HCT116 (cell line): Measurements from ENCODE around the gene NECTIN3. TPM values are rescaled to one million over a fixed set of nuclear protein-coding genes. Genes with fewer than 3 reads are reported as not detected.

Source experiments
- ATAC-seq: fragments of 200-7000 bp; cut with Tn5 transposase; 2 replicates; pipeline ENCODE4 v1.9.1; 2020; ENCODE audit warnings: mild to moderate bottlenecking, moderate library complexity
- BruUV-seq: library from RNA; stranded (reverse); fragments of 400-500 nt; replicated peaks from 2 replicates; lab custom pipeline; 2021; lab: Mats Ljungman, UMichigan
- CTCF ChIA-PET: fragments of 300-600 bp; sonication (Branson Sonifier 250); formaldehyde crosslinking; loops from one replicate; lab custom pipeline; 2021; ENCODE audit warnings: antibody characterized with exemption; lab: Charles Lee
- POLR2A ChIA-PET: fragments of 300-600, 350-600 bp; sonication (Branson Sonifier 250); formaldehyde crosslinking; loops from one replicate; lab custom pipeline; 2021; ENCODE audit warnings: antibody characterized with exemption; lab: Charles Lee
- RAD21 ChIA-PET, 2 experiments: fragments of 300-600 bp; sonication (Branson Sonifier 250); formaldehyde crosslinking; loops; one replicate each; lab custom pipeline; 2023; ENCODE audit warnings: low total read pairs in 2 of 2; ENCODE audit not compliant: uncharacterized antibody in 2 of 2, unreplicated experiment in 2 of 2, low non-redundant PET in 1 of 2; lab: Charles Lee
- DNase-seq: peaks from one replicate; pipeline ENCODE4 v3.0.0-alpha.2; 2010; ENCODE audit warnings: low read depth, low spot score
- H2AFZ ChIP-seq: fragments of 200-600 bp; shearing (Covaris generic), sonication (generic); 2 replicates; pipeline ENCODE4 v1.6.1; 2017; ENCODE audit warnings: low read depth, mixed run types, mixed read lengths, antibody characterized with exemption, low read length; ENCODE audit not compliant: poor library complexity, severe bottlenecking
- H3K27ac ChIP-seq: 2 replicates; pipeline ENCODE4 v1.5.1; 2012; ENCODE audit warnings: low read depth, low read length
- H3K27me3 ChIP-seq: fragments of 200-600 bp; sonication (generic); 2 replicates; pipeline ENCODE4 v1.6.1; 2016; ENCODE audit warnings: mixed run types, low read length, mixed read lengths; ENCODE audit not compliant: insufficient read depth
- H3K36me3 ChIP-seq, 2 experiments: fragments of 200-500 bp in 1 of 2; fragments of 200-600 bp in 1 of 2; sonication (Bioruptor generic) in 1 of 2; sonication (generic) in 1 of 2; 2 replicates each; pipeline versions ENCODE4 v1.5.1 to v1.6.1; 2014 to 2016; ENCODE audit warnings: low read length in 2 of 2, inconsistent platforms in 1 of 2, mixed read lengths in 1 of 2, mixed run types in 1 of 2; ENCODE audit not compliant: insufficient read depth in 2 of 2, control insufficient read depth in 1 of 2
- H3K4me1 ChIP-seq, 2 experiments: fragments of 200-600 bp in 1 of 2; sonication (generic) in 1 of 2; 2 replicates each; pipeline versions ENCODE4 v1.5.1 to v1.6.1; 2012 to 2017; ENCODE audit warnings: low read length in 2 of 2, inconsistent platforms in 1 of 2, mild to moderate bottlenecking in 1 of 2, mixed read lengths in 1 of 2, mixed run types in 1 of 2, moderate library complexity in 1 of 2; ENCODE audit not compliant: insufficient read depth in 2 of 2, control insufficient read depth in 1 of 2
- H3K4me2 ChIP-seq: fragments of 200-600 bp; sonication (generic); 2 replicates; pipeline ENCODE4 v1.6.1; 2017; ENCODE audit warnings: mixed run types, low read length, mixed read lengths
- H3K4me3 ChIP-seq, 2 experiments: fragments of 200-600 bp in 1 of 2; sonication (generic) in 1 of 2; replicated peaks in 1 of 2; 2 replicates each; pipeline ENCODE4 v1.5.1; 2011 to 2016; ENCODE audit warnings: low read length in 2 of 2, control low read depth in 1 of 2, low read depth in 1 of 2, mild to moderate bottlenecking in 1 of 2, mixed read lengths in 1 of 2, mixed run types in 1 of 2
- H3K79me2 ChIP-seq: fragments of 200-600 bp; sonication (generic); 2 replicates; pipeline ENCODE4 v1.6.1; 2017; ENCODE audit warnings: mild to moderate bottlenecking, mixed run types, low read length, moderate library complexity, mixed read lengths; ENCODE audit not compliant: insufficient read depth
- H3K9ac ChIP-seq: fragments of 200-600 bp; sonication (generic); 2 replicates; pipeline ENCODE4 v1.6.1; 2016; ENCODE audit warnings: low read length, mixed read lengths
- H3K9me2 ChIP-seq: fragments of 200-600 bp; sonication (generic), shearing (Covaris generic); 2 replicates; pipeline ENCODE4 v1.6.1; 2017; ENCODE audit warnings: mixed run types, mild to moderate bottlenecking, moderate library complexity; ENCODE audit not compliant: insufficient read depth
- H3K9me3 ChIP-seq, 2 experiments: fragments of 200-500 bp in 1 of 2; fragments of 200-600 bp in 1 of 2; sonication (Bioruptor generic) in 1 of 2; sonication (generic) in 1 of 2; 2 replicates each; pipeline ENCODE4 v1.6.1; 2014 to 2017; ENCODE audit warnings: low read length in 2 of 2, mixed read lengths in 2 of 2, inconsistent platforms in 1 of 2, low read depth in 1 of 2, mild to moderate bottlenecking in 1 of 2, mixed run types in 1 of 2, moderate library complexity in 1 of 2; ENCODE audit not compliant: control insufficient read depth in 1 of 2, insufficient read depth in 1 of 2
- H4K20me1 ChIP-seq: fragments of 200-600 bp; sonication (generic), shearing (Covaris generic); 2 replicates; pipeline ENCODE4 v1.6.1; 2017; ENCODE audit warnings: mixed run types, mild to moderate bottlenecking, moderate library complexity; ENCODE audit not compliant: insufficient read depth
- CEBPB ChIP-seq: IDR thresholded peaks from 2 replicates; pipeline ENCODE4 v1.6.1; 2012; ENCODE audit warnings: low read depth
- POLR2A ChIP-seq: IDR thresholded peaks from 2 replicates; pipeline ENCODE4 v1.7.0; 2011; ENCODE audit warnings: borderline replicate concordance; ENCODE audit not compliant: insufficient read depth, insufficient read length; ENCODE audit errors: extremely low read depth
- POLR2AphosphoS5 ChIP-seq: IDR thresholded peaks from 2 replicates; pipeline ENCODE4 v1.6.1; 2011; ENCODE audit warnings: mild to moderate bottlenecking, low read depth, low read length, moderate library complexity
- SP1 ChIP-seq: IDR thresholded peaks from 2 replicates; pipeline ENCODE4 v1.6.1; 2012; ENCODE audit warnings: low read depth
- SRF ChIP-seq: IDR thresholded peaks from 2 replicates; pipeline ENCODE4 v1.6.1; 2012; ENCODE audit warnings: low read depth
- YY1 ChIP-seq: IDR thresholded peaks from 2 replicates; pipeline ENCODE4 v1.6.1; 2011; ENCODE audit warnings: low read length, low read depth, moderate library complexity, mild to moderate bottlenecking; ENCODE audit not compliant: insufficient replicate concordance; ENCODE audit errors: extremely low read depth
- intact Hi-C: fragments of 100-400 bp; cut with micrococcal nuclease; formaldehyde crosslinking; loops from 2 replicates; pipeline ENCODE4 v1.10.0; 2022
- total RNA-seq: library from RNA; stranded (reverse); gene quantifications from one replicate; pipeline ENCODE4 v1.2.1, GENCODE V29; 2021; ENCODE audit not compliant: unreplicated experiment
- TF ChIP-seq, protein P1 (sequence below), 3 experiments: fragments of 200-600 bp in 1 of 3; sonication (generic) in 1 of 3; IDR thresholded peaks in 2 of 3; conservative IDR thresholded peaks in 1 of 3; 2 replicates each; pipeline ENCODE4 v1.5.1; 2012 to 2017; ENCODE audit warnings: low read depth in 2 of 3, low read length in 2 of 3, antibody characterized with exemption in 1 of 3, borderline replicate concordance in 1 of 3, control low read depth in 1 of 3, mild to moderate bottlenecking in 1 of 3, mixed read lengths in 1 of 3, mixed run types in 1 of 3, moderate library complexity in 1 of 3; ENCODE audit not compliant: insufficient read depth in 1 of 3
- TF ChIP-seq, protein P2 (sequence below): IDR thresholded peaks from 2 replicates; pipeline ENCODE4 v1.6.1; 2012
- TF ChIP-seq, protein P3 (sequence below): IDR thresholded peaks from 2 replicates; pipeline ENCODE4 v1.6.1; 2011; ENCODE audit warnings: mild to moderate bottlenecking, low read length, moderate library complexity; ENCODE audit not compliant: insufficient replicate concordance; ENCODE audit errors: extremely low read depth

The NECTIN3 gene
- total RNA-seq, 1 experiment from 2014 or later: 93.6 TPM

DNA sequence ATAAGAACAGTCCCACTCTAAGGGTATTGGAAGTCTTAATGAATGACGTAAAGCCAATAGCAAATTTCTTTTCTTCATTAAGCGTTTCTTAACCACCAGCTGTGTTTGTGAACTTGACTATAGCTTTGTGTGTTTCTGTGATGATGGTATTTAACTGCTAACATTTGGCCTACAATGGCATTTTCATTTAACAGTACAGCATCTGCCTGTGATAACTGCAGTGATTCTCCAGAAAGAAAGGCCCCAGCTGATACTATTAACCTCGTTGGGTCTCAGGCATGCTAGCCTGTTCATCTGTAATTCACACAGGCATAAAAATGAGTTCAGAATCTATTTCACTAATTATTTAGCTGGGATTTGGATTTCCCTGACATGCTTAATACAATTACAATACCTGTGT, 121.9 kb downstream of the NECTIN3 start:
- ATAC-seq (no peak), DNase-seq (no peak)
- no peaks in the 10 kb centered on the region for H3K9me3 ChIP-seq
- H4K20me1 ChIP-seq: 0 out of 2 replicates have a peak, but pooled peaks cover 10% of the 10 kb centered on the region
- no peak overlapping the region for H3K27ac ChIP-seq
- RAD21 ChIA-PET: no interaction called here
- no peak overlapping the region for H3K4me2 ChIP-seq
- H2AFZ ChIP-seq: no peak overlapping the region
- CTCF ChIA-PET: no interaction called here
- intact Hi-C loops: no loop called here
- POLR2A ChIA-PET: no interaction called here
- BruUV-seq: no TSS peak
- no peaks in the 10 kb centered on the region for H3K9me2 ChIP-seq
- H3K4me3 ChIP-seq: no peak overlapping the region
- no peaks in the 10 kb centered on the region for H3K4me1 ChIP-seq
- no peaks in the 10 kb centered on the region; the same call in 1 of the 2 replicates for H3K79me2 ChIP-seq
- TF ChIP-seq CEBPB (no peak), POLR2A (no peak), YY1 (no peak), SRF (no peak), SP1 (no peak), POLR2AphosphoS5 (no peak)
- TF ChIP-seq, protein P1, sequence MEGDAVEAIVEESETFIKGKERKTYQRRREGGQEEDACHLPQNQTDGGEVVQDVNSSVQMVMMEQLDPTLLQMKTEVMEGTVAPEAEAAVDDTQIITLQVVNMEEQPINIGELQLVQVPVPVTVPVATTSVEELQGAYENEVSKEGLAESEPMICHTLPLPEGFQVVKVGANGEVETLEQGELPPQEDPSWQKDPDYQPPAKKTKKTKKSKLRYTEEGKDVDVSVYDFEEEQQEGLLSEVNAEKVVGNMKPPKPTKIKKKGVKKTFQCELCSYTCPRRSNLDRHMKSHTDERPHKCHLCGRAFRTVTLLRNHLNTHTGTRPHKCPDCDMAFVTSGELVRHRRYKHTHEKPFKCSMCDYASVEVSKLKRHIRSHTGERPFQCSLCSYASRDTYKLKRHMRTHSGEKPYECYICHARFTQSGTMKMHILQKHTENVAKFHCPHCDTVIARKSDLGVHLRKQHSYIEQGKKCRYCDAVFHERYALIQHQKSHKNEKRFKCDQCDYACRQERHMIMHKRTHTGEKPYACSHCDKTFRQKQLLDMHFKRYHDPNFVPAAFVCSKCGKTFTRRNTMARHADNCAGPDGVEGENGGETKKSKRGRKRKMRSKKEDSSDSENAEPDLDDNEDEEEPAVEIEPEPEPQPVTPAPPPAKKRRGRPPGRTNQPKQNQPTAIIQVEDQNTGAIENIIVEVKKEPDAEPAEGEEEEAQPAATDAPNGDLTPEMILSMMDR (IDR thresholded peaks at IDR 0.05 in 2 of 3, conservative IDR thresholded peaks at IDR 0.05 in 1 of 3; ENCODE audit: borderline replicate concordance in 1 of 3, insufficient read depth in 1 of 3, low read depth in 2 of 3, low read length in 2 of 3): no peak
- TF ChIP-seq, protein P2, sequence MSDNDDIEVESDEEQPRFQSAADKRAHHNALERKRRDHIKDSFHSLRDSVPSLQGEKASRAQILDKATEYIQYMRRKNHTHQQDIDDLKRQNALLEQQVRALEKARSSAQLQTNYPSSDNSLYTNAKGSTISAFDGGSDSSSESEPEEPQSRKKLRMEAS: no peak
- TF ChIP-seq, protein P3, sequence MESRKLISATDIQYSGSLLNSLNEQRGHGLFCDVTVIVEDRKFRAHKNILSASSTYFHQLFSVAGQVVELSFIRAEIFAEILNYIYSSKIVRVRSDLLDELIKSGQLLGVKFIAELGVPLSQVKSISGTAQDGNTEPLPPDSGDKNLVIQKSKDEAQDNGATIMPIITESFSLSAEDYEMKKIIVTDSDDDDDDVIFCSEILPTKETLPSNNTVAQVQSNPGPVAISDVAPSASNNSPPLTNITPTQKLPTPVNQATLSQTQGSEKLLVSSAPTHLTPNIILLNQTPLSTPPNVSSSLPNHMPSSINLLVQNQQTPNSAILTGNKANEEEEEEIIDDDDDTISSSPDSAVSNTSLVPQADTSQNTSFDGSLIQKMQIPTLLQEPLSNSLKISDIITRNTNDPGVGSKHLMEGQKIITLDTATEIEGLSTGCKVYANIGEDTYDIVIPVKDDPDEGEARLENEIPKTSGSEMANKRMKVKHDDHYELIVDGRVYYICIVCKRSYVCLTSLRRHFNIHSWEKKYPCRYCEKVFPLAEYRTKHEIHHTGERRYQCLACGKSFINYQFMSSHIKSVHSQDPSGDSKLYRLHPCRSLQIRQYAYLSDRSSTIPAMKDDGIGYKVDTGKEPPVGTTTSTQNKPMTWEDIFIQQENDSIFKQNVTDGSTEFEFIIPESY: no peak
- no peaks in the 10 kb centered on the region for H3K27me3 ChIP-seq
- no peak overlapping the region for H3K9ac ChIP-seq
- H3K36me3 ChIP-seq: peaks cover 22 to 45% of the 10 kb centered on the region in 2 experiments
